Activated CD4-positive, alpha-beta T cell treated with anti-CD3 and anti-CD28 coated beads for 4 hours (primary cell): ENCODE data around the gene KSR1.
A peak's percentile ranks its signal among the peaks of the same experiment; 100 is the strongest.
"Not testable (repeated sequence)": the region's sequence is repeated elsewhere in the genome, so short reads cannot be mapped to it uniquely, and the experiment has no call there.

Experiments used
- DNase-seq, 2 donors: peaks; one replicate each; pipeline ENCODE4 v3.0.0-alpha.2; 2020

The KSR1 gene

GRCh38 chr17:27621942-27622559 is 165.8 kb downstream of the KSR1 start:
- DNase-seq, result no peak

DNA sequence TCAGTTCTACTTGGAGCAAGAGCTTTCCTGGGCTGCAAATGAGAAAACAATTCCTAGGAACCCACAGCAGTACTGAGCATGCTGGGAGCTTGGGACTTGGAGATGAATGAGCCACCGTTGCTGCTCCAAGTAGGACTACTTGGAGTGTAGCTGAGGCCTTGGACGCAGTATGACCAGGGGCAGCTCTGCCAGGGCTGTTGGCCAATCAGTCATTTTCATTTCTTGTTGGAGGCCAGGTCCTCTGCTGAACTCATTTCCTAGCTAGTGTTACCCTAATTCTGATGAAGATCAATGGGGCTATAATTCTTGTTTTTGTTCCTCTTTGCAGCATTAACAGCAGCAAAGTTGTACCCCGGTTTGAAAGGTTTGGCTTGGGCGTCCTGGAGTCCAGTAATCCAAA is 166.7 kb downstream of the KSR1 start:
- no peak for DNase-seq

DNA sequence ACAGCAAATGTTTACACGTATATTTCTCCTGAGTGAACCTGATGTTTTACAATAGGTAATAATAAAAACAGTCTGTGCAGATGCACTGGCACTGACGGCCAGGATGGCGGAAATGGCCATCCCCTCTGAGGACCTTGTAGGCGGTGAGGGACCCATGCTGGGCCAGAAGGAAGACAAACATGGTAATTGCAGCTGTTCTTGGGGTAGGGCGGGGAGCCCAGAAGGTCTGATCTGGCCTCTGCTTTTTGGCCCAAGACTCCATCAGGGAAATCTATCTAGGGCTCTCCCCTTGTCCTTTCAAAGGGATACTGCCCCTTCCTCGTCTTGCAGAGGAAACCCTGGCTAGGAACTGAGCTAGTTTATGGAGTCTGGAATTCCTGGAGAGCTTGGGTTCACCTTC is 167.4 kb downstream of the KSR1 start:
- no peak for DNase-seq

DNA sequence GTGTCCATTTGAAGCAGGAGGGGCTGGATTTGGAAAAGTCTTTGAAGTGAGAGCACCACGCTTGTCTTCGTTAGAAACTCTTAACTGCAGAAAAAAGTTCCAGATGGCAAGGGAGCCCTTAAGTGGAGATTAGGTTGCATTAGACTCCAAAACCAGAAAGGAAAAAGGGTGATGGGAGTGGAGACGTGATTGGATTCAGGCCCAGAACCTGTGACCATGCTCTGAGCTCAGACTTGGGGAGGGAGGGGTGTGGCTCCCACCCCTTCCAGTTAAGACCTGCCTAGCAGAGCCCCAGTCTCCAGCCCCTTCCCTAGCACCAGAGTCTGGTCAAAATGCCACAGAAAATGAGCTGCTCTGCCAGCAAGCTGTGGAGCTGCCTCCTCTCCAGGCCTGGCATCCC is 168.3 kb downstream of the KSR1 start:
- DNase-seq, result no peak

DNA sequence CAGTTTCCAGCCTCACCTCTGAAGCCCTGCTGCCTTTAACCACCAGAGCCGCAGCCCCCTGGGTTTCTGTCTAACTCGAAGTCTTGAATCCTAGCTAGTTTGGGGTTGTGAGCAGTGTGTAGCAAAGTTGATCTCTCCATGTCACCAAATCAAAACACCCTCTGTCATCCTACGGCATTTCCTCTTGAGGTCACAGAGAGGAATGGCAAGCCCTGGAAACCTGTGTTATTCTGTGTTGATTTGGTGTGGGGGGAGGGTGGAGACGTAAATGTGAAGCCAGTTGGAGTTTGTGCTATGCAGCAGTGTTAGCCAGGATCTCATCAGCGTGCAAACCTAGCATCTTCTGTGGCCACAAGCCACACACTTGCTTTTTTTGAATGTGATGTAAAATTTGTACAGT is 169.6 kb downstream of the KSR1 start:
- DNase-seq, result no peak

GRCh38 chr17:27627514-27627913 is 171.3 kb downstream of the KSR1 start:
- no peak for DNase-seq

- DNase-seq, result no peak
Observed at GRCh38 chr17:27628376-27628775, 172.1 kb downstream of the KSR1 start.

DNA sequence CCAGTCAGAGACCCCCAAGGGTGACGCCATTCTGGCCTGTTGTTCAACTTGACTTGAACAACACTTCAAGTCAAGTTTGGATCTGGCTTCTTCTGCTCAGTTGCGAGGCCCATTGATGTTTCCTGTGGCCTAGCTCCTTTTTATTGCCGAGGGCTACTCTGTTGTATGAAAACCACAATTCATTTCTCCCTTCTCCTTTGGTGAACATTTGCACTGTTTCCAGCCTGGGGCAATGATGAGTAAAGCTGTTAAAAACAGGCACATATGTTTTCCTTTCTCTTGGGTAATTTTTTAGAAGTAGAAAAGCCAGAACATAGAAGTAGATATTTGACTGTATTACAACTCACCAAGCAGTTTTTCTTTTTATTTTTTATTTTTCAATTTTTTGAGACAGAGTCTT is 173.0 kb downstream of the KSR1 start:
- DNase-seq, result not testable (repeated sequence)

DNA sequence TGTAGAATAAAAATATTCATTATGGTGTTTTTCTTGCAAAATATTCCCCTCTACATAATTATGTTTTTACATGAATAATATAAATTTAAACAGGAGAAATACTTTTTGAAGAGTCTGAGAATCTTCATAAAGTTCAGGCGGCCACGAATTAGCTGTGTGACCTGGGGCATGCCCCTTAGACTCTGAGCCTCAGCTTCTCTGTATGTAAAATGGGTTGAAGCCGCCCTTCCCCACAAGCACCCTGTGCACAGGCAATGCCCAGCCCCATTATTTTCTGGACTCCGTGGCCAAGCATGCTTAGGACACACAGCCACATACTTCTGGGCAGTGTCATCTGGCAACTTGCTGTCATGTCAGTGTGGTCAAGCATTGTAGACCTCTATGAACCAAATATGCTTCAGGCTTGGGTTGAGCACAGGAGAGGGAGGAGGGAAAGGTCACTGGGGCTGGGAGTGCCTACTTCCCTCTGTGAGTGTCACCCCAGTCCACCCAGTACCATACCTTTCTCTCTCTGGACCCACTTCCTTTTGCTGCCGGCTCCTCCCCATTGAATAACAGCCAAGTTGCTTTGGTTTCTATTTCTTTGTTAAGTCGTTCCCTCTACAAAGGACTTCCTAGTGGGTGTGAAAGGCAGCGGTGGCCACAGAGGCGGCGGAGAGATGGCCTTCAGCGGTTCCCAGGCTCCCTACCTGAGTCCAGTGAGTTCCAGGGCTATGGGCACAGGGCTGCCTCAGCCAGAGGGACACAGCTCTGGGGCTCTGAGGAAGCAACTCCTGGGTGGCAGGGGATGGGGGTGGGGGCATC is 174.6 kb downstream of the KSR1 start, which contains the start of gene LGALS9:
Gene LGALS9 (plus strand): TSS at position 582 of the 804 bp plus-strand sequence. CDS start 78 bp downstream, at position 660.
- peak in 1 of 2 donors; percentile 18 for DNase-seq

DNA sequence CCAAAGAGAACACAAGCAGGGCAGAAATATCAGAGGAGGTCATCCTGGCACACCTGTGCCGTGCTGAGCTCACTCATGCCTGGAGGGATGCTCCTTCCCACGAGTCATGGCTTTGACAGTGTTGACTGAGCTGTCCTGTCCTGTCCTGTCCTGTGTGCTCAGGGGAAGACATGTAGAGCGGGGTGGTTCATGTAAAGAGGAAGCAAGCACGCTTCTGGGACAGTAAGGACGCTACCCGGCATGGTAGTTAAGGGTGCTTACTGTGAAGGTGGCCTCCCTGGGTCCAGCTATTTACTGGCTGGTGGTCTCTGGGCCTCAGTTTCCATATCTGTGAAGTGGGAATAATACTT is 175.1 kb downstream of the KSR1 start:
- DNase-seq, result no peak

DNA sequence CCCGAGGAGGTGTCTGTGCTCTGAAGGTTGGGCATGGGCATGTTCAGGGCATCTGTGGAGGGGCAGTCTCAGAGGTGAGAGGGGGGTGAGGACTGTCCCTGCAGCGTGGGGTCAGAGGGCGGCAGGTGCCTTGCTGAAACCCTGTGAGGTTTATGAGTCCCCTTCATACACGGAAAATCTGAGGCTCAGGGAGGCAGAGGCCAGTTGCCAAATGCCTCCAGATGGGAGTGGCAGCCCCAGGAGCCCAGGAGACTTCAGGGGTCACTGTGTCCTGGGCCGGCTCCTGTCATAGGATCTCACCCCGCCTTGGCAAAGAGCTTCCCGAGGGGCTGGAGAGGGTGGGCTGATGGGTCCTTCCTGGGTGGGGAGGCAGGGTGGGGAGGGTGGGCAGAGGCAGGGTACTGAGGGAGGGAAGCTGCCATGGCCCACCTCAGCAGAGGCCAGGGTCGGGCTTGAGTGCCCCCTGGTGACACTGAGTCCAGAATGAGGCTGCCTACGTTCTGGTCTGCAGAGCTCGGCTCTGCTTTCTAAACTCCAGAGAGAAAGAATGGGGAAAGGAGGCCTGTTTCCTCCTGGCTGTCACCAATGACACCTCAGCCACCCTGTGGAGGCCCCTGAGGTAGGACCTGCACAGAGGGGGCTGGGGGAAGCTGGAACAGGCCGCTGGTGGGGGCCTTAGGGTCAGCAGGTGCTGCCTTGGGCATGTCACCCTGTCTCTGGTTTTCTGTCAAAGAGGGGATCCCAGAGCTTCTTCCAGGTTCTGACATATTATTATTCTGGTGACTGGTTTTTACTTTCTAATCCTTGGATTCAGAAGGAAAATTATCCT is 175.9 kb downstream of the KSR1 start:
- DNase-seq, result no peak

- DNase-seq, result not testable (repeated sequence)
Observed at GRCh38 chr17:27632766-27633165, 176.5 kb downstream of the KSR1 start.

DNA sequence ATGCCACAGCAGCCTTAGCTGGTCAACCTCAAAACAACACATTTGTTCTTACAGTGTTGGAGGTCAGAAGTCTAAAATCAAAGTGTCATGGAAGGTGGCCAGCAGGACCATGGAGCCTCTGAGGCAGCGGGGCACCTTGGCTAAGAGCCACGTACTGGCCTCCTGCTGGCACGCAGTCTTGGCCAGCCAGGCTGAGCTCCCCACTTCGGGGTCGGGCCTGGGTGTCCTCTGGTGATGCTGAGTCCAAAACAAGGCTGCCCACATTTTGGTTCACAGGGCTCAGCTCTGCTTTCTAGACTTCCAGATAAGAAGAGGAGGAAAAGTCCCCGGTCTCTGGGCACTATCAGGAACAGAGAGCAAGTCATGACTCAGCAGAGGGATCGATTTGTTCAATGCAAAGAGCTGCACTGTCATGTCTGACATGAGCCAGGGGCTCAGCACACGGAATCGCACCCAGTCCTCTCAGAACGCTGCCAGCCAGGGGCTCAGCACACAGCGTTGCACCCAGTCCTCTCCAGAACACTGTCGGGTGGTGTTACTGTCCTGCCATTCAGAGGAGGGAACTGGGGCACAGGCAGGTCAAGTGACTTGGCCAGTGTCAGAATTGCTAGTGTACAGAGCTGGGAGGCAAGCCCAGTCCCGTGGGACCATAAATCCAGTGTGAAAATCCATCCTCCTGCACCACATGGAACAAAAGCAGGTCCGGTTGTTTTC is 177.2 kb downstream of the KSR1 start:
- no peak for DNase-seq

DNA sequence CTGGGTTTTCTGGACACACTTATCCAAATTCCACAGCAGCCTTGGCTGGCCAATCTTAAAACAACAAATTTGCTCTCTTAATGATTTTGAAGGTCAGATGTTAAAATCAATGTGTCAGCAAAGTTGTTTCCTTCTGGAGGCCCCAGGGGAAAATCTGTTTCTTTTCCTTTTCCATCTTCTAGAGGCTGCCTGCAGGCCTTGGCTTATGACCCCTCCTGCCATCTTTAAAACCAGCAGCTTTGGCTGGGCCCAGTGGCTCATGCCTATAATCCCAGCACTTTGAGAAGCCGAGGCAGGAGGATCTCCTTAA is 177.7 kb downstream of the KSR1 start:
- no peak for DNase-seq

DNA sequence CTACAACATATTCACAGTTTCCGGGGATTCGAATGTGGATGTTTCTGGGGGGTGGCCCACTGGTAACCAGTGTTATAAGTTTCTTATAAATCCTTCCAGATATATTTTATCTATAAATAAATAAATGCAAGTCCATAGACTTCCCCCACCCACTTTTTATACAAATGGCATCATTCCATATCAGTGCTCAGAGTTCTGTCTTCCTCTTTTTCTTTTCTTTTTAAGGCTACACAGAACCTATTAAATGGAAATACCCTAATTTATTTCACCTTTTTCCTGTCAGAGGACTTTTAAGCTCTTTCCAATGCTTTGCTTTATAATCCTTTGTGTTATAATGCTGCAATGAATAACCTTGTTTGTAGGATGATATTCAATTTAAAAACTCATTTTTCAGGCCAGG is 178.5 kb downstream of the KSR1 start:
- no peak for DNase-seq

GRCh38 chr17:27635275-27635823 is 179.1 kb downstream of the KSR1 start:
- no peak for DNase-seq

GRCh38 chr17:27636005-27636520 is 179.8 kb downstream of the KSR1 start:
- DNase-seq, result not testable (repeated sequence)

GRCh38 chr17:27637818-27638217 is 181.6 kb downstream of the KSR1 start:
- DNase-seq, result not testable (repeated sequence)

- DNase-seq, result not testable (repeated sequence)
Observed at GRCh38 chr17:27638415-27638914, 182.2 kb downstream of the KSR1 start.

DNA sequence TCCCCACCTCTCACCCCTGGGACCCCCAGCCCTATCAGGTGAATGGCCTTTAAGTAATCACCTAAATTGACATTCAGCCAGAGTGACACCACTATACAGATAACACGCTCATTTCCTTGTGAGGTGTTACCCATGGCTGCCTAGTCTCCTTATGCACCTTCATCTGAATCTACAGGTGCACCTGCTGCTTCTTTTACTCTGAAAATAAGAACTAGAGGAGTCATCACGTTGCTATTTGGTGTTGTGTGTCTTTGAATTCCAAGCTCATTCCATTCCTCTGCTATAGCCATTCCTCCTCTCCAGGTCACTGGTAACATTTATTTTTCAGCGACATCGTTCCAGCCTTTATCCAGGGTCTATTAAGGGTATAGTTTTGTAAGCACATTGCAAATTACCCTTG is 184.5 kb downstream of the KSR1 start:
- no peak for DNase-seq

GRCh38 chr17:27644586-27644985 is 188.3 kb downstream of the KSR1 start:
- DNase-seq, result no peak

GRCh38 chr17:27645621-27646020 is 189.4 kb downstream of the KSR1 start:
- not testable (repeated sequence) for DNase-seq
